Measurements from ENCODE around the gene YES1.
"Not testable (repeated sequence)": the region's sequence is repeated elsewhere in the genome, so short reads cannot be mapped to it uniquely, and the experiment has no call there.

The YES1 gene

GRCh38 chr18:685438-685837 is 126.6 kb downstream of the YES1 start:
- TF ChIP-seq CTCF (IDR thresholded peaks at IDR 0.05; ENCODE audit: extremely low read depth, missing control alignments) = no peak
- no peak for DNase-seq (ENCODE audit: low spot score)

GRCh38 chr18:683531-683930 is 128.5 kb downstream of the YES1 start:
- no peak for TF ChIP-seq CTCF (IDR thresholded peaks at IDR 0.05; ENCODE audit: extremely low read depth, missing control alignments)
- no peak for DNase-seq (ENCODE audit: low spot score)

GRCh38 chr18:682833-683232 is 129.2 kb downstream of the YES1 start:
- TF ChIP-seq CTCF (IDR thresholded peaks at IDR 0.05; ENCODE audit: extremely low read depth, missing control alignments) = no peak
- no peak for DNase-seq (ENCODE audit: low spot score)

DNA sequence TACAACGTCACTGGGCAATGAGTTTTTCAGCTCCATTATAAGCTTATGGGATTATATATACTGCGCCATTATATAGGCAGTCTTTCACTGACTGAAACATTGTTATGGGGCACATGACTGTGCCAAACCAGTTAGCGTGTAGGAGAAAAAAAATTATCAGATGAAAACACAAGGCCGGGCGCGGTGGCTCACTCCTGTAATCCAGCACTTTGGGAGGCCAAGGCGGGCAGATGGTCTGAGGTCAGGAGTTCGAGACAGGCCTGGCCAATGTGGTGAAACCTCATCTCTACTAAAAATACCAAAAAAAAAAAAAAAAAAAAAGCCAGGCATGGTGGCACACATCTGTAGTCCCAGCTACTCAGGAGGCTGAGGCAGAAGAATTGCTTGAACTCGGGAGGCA is 129.6 kb downstream of the YES1 start:
- DNase-seq (ENCODE audit: low spot score) = not testable (repeated sequence)

GRCh38 chr18:681985-682384 is 130.1 kb downstream of the YES1 start:
- no peak for TF ChIP-seq CTCF (IDR thresholded peaks at IDR 0.05; ENCODE audit: extremely low read depth, missing control alignments)
- no peak for DNase-seq (ENCODE audit: low spot score)

DNA sequence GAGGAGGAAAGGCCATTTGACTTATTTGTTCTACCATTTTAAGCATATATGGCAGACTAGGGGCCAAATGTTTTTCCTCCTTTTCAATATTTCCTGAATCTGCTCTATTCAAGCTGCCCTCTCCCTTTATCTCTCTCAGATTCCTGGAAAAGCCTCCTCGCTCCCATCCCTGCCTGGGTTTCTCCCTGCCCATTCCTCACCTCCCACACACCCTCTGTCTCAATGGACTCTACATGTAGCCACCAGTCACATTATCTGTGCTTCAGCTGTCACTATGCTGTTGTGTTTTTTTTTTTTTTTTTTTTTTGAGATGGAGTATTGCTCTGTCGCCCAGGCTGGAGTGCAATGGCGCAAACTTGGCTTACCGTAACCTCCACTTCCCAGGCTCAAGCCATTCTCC is 131.7 kb downstream of the YES1 start:
- DNase-seq (ENCODE audit: low spot score) = no peak
- TF ChIP-seq CTCF (IDR thresholded peaks at IDR 0.05; ENCODE audit: extremely low read depth, missing control alignments) = no peak

GRCh38 chr18:679516-679915 is 132.5 kb downstream of the YES1 start:
- no peak for TF ChIP-seq CTCF (IDR thresholded peaks at IDR 0.05; ENCODE audit: extremely low read depth, missing control alignments)
- no peak for DNase-seq (ENCODE audit: low spot score)

GRCh38 chr18:678482-679182 is 133.4 kb downstream of the YES1 start:
- no peak for TF ChIP-seq CTCF (IDR thresholded peaks at IDR 0.05; ENCODE audit: extremely low read depth, missing control alignments)
- no peak for DNase-seq (ENCODE audit: low spot score)
